HG03457 (cell line): Measurements from ENCODE around the gene SEPTIN1.

ENCODE experiments used
- ATAC-seq: cut with Tn5 transposase; IDR thresholded peaks from one replicate; pipeline ENCODE4 v1.9.1; 2021; ENCODE audit warnings: moderate number of reproducible peaks; ENCODE audit not compliant: unreplicated experiment

Gene SEPTIN1, protein sequence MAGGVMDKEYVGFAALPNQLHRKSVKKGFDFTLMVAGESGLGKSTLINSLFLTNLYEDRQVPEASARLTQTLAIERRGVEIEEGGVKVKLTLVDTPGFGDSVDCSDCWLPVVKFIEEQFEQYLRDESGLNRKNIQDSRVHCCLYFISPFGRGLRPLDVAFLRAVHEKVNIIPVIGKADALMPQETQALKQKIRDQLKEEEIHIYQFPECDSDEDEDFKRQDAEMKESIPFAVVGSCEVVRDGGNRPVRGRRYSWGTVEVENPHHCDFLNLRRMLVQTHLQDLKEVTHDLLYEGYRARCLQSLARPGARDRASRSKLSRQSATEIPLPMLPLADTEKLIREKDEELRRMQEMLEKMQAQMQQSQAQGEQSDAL

DNA sequence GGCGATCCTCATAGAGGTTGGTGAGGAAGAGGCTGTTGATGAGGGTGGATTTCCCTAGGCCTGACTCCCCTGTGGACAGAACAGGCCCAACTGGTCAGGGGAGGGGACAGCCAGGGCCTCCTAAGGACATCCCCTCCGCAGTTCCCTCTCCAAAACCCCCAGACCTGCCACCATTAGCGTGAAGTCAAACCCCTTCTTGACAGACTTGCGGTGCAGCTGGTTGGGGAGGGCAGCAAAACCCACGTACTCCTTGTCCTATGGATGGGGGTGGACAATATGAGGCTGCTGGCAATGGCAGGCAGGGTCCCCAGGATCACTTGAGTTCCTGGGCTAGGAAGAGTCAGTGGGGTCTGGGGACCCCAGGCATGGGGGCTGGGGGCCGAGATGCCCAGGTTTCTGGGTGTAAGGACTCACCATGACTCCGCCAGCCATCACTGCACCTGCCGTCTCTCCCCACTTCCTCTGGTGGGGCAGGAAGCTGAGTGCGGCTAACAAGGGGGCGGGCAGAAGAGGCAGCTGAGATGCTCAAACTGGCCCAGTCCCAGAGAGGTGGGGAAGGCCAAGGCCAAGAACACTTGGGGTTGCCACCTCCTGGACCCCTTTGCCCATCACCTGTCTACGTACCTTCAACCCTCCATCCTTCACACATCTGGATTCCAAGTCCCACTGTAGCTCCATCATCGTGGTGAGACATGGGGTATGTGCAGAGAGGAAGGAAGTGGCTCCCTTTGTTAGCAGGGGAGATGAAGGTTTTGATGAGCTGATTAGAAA, at the start of gene SEPTIN1:
SEPTIN1 (minus strand) TSS at position 451 of the 771 bp plus-strand sequence; CDS start at position 432, 19 bp downstream.
- no peak for ATAC-seq

DNA sequence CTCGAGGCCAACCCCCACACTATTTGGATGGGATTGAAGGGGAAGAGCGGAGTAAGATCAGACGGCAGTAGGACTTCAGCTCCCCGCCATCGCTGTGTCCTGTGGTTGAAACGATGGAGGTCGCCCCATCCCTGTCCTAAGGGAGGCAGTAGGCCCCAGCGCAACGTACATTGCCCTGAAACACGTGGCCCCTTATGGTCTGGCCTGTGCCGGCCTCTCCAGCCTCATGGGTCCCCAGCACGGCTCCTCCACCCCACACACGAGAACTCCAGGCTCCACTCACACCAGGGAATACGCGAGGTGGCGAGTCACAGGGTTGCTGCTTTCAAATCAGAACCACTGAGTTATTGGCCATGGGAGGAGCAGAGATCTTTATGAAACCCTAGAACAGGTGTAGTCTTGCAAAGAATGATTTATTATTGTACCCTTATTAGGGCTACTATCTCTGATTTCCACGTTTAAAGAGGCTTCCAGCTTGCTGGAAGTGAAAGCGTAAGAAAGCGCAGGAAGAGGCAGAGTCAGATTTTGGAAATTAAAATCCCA, 48.1 kb upstream of the SEPTIN1 start:
- ATAC-seq, result peak; percentile 18

DNA sequence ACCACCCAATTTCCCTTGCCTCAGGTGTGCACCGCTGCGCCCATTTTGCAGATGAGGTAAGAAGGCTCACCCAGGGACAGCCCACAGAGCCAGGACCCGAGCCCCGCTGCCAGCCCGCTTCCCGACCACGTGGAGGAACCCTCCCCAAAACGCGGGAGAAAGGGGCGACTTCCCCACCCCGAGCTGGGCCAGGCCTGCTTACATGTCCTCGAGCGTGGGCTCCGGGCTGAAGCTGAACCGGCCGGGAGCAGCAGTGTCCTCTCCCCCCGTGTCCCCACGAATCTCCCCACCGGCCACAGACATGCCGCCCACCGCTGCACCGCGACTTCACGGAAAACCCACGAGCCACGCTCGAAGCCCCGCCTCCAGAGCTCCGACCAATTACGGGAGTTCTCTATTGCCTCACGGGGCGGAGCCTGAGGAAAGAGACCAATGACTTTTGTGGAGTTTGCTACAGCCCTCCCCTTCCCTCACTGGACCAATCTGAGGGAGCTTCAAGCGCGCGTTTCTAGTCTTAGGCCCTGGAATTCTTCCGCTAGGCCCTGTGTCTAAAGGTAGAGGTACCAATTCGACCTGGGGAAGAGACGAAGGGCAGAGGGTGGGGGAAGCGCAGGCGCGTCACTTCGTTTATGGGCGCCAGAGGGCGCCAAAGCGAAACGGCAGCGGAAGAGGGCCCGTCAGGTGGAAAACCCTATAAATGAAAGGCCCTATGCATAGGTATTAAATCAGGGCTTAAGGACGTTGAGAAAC, 47.5 kb upstream of the SEPTIN1 start, which contains the start of gene DCTPP1:
DCTPP1 (minus strand) TSS at position 353 of the 750 bp plus-strand sequence; CDS start at position 303, 50 bp downstream.
- ATAC-seq, result peak; percentile 93

GRCh38 chr16:30429418-30429677, 47.0 kb upstream of the SEPTIN1 start:
- ATAC-seq, result no peak

DNA sequence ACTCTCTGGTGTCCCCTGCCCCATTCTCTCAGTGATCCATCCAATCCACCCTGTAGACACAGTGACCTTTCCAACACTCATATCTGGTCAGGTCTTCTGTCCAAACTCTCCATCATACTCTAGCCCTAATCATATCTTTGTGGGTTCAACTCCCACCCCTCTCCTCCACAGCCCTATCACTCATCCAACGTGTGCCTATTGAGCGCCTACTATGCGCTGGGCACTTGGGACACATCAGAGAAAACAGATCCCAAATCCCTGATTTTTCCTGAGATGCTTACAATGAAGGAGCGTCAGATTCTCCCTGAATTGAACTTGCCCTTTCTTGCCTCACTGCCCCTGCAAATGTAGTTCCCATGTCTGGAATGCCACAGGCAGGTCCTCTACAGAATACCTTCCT, 45.7 kb upstream of the SEPTIN1 start:
- ATAC-seq, result no peak

- no peak for ATAC-seq
These were observed 38.6 kb upstream of the SEPTIN1 start for GRCh38 chr16:30421010-30421409.

- ATAC-seq, result no peak
These were observed 36.2 kb upstream of the SEPTIN1 start for GRCh38 chr16:30418350-30419181.

DNA sequence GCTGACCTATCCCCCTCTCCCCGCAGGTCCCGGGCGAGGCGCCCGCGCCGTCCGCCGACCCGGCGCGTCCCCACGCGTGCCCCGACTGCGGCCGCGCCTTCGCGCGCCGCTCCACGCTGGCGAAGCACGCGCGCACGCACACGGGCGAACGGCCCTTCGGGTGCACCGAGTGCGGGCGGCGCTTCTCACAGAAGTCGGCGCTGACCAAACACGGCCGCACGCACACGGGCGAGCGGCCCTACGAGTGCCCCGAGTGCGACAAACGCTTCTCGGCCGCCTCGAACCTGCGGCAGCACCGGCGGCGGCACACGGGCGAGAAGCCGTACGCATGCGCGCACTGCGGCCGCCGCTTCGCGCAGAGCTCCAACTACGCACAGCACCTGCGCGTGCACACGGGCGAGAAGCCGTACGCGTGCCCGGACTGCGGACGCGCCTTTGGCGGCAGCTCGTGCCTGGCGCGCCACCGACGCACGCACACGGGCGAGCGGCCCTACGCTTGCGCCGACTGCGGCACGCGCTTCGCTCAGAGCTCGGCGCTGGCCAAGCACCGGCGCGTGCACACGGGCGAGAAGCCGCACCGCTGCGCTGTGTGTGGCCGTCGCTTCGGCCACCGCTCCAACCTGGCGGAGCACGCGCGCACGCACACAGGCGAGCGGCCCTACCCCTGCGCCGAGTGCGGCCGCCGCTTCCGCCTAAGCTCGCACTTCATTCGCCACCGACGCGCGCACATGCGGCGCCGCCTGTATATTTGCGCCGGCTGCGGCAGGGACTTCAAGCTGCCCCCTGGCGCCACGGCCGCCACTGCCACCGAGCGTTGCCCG, 35.4 kb upstream of the SEPTIN1 start:
- peak; percentile 63 for ATAC-seq

GRCh38 chr16:30416624-30417528, 34.5 kb upstream of the SEPTIN1 start:
- ATAC-seq, result no peak

- ATAC-seq, result no peak
These were observed 33.8 kb upstream of the SEPTIN1 start for GRCh38 chr16:30416047-30416603.

DNA sequence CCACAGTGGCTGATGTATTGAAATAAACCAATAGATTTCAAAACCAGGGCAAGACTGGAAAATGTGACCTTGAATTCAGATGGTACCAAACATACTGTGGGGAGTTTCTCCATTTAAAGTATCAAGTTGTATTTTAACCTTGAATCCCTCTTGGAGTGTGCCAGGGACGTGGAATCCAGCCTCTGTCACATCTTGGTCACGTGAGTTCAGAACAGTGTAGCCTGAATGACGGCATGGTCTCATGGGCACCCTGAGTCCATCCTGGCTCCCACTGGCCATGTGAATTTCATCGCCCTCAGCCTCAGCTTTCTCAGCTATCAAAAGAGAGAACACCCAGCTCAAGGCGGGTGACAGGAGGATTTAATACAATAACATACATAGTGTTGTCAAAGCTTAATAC, 31.8 kb upstream of the SEPTIN1 start:
- no peak for ATAC-seq

DNA sequence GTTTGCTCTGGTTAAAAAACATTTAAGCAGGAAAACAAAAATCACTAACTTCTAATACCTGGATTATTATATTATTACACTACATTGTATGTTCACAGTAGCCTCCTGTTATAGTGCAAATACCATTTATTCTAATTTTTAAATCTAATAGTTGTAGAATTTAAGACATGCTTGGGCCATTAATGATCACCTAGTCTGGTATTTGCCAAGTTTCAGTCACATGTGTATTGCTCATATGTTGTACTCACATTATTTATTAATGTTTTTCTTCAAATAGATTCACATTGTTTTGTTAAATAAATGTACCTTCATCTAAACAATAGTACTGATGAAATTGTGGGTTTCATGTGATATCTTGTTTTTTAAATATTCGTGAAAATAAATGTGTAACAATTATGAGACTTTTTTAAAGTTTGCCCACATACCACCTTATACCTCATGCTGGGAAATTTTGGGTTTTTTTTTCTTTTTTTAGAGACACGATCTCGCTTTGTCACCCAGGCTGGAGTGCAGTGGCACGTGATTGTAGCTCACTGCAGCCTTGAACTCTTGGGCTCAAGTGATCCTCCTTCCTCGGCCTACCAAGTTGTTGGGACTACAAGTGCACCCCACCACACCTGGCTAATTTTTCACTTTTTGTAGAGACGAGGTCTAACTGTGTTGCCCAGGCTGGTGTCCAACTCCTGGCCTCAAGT, 30.9 kb upstream of the SEPTIN1 start:
- no peak for ATAC-seq

DNA sequence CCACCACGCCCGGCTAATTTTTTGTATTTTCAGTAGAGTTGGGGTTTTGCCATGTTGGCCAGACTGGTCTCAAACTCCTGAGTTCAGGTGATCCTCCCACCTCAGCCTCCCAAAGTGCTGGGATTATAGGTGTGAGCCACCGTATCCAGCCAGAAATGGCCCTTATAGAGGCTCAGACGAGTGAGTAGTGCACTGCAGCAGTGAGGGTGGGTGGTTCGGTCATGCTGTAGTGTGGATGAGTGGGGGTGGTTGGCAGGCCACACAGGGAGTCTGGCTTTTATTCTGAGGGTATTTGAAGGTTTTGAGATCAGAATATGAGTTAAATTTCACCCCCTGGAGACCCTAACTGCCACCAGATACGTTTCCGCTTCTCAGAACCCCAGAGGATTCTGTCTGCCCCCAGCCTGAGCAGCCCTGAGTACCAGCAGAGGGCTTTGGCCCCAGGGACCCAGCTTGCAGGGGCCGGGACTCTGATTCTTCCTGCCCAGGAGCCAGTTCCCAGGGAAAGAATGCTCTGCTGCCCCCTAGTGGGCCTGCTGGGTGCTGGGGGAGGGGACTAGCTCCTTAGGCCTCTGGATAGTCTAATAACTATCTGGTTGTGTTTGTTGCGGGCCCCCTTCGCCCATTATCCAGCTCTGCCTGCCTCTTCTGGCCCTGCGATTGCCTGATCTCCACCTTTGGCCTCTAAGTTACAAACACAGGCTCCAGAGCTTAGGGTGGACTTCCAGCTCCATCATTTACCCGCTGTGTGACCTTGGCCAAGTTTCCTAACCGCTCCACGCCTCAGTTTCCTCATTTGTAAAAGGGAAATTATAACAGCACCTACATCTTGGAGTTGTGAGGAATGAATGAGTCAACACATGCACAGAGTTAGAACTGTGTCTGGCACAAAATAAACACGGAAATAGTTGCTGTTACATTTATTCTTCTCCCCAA, 27.0 kb upstream of the SEPTIN1 start:
- no peak for ATAC-seq

GRCh38 chr16:30407804-30408534, 25.6 kb upstream of the SEPTIN1 start:
- ATAC-seq, result no peak

DNA sequence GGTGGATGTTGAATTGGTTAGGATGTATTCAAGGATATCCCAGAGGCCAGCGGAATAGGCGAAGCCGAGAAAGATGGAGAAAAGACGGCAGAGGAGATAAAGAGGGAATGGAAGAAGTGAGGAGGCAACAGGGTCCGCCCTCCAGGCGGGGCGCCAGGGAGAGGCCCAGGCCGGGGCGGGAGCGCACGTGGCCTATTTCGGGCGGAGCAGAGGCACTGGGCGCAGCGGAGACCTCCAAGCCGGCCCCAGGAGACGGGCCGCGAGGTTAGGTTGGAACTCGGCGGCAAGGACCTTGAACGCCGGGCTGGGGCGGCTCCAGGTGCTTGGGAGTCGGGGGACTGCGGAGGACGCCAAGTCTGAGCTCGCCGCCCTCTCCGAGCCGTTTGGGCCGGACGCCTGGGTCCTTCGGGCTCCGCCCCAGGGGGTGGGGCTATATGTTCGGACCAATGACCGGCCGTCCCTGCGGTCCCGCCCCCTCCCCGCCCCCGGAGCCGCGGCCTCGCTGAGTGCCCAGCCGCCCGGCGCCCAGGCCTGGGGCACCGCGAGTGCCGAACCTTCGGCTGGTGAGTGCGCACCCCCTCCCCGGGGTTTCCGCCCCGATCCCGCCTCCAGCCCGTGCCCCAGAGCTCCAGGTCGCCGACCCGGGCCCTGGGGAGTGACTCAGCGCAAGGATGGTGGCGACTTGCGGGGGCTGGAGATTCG, 24.9 kb upstream of the SEPTIN1 start, which contains the start of gene ZNF771:
ZNF771 (plus strand) TSS at position 505 of the 702 bp plus-strand sequence. CDS start 448 bp downstream, outside the sequence.
- ATAC-seq, result no peak
